HEK293 (cell line): ENCODE measurements around the gene KLF16.

ENCODE experiments used
- CTCF ChIP-seq: fragments of 450-650 bp; formaldehyde crosslinking; IDR thresholded peaks from 2 replicates; pipeline ENCODE4 v1.5.1; 2016; ENCODE audit warnings: missing biosample characterization, missing genetic modification characterization
- MEIS1 ChIP-seq: sonication (generic); formaldehyde crosslinking; IDR thresholded peaks from 2 replicates; pipeline ENCODE4 v1.8.1; 2022; ENCODE audit warnings: missing genetic modification reagents, mild to moderate bottlenecking, borderline replicate concordance
- MZF1 ChIP-seq: fragments of 450-650 bp; formaldehyde crosslinking; IDR thresholded peaks from 2 replicates; pipeline ENCODE4 v1.5.1; 2017; ENCODE audit warnings: missing biosample characterization, missing genetic modification characterization, borderline replicate concordance
- SP2 ChIP-seq: fragments of 450-650 bp; formaldehyde crosslinking; IDR thresholded peaks from 2 replicates; pipeline ENCODE4 v1.5.1; 2016; ENCODE audit warnings: missing biosample characterization, missing genetic modification characterization
- ZFP3 ChIP-seq: fragments of 450-650 bp; formaldehyde crosslinking; IDR thresholded peaks from 2 replicates; pipeline ENCODE4 v1.5.1; 2016; ENCODE audit warnings: low read depth, missing biosample characterization, missing genetic modification characterization
- ZNF274 ChIP-seq, 2 experiments: fragments of 200-500 bp in 1 of 2; fragments of 450-650 bp in 1 of 2; sonication (Bioruptor generic) in 1 of 2; formaldehyde crosslinking in 1 of 2; IDR thresholded peaks; 2 replicates each; pipeline versions ENCODE4 v1.5.1 to v1.6.1; 2014 to 2016; ENCODE audit warnings: borderline replicate concordance in 1 of 2, inconsistent platforms in 1 of 2, low read length in 1 of 2, missing biosample characterization in 1 of 2, missing genetic modification characterization in 1 of 2
- ZNF488 ChIP-seq: fragments of 450-650 bp; formaldehyde crosslinking; IDR thresholded peaks from 2 replicates; pipeline ENCODE4 v1.5.1; 2016; ENCODE audit warnings: missing biosample characterization, missing genetic modification characterization
- ZNF510 ChIP-seq: fragments of 450-650 bp; formaldehyde crosslinking; IDR thresholded peaks from 2 replicates; pipeline ENCODE4 v1.5.1; 2018; ENCODE audit warnings: mild to moderate bottlenecking, missing genetic modification characterization, missing biosample characterization; ENCODE audit not compliant: insufficient replicate concordance

GRCh38 chr19:1857648-1858326 is 5.6 kb downstream of the KLF16 start:
- TF ChIP-seq ZFP3 (tag by site-specific recombination), result no peak
- no peak for TF ChIP-seq CTCF (tag by site-specific recombination)
- TF ChIP-seq ZNF488 (tag by site-specific recombination), result no peak
- TF ChIP-seq ZNF510, result no peak
- no peak for TF ChIP-seq MEIS1
- TF ChIP-seq MZF1, result no peak
- no peak; the same call in 1 of the 2 replicates for TF ChIP-seq SP2 (tag by site-specific recombination)
- no peak for TF ChIP-seq ZNF274 (IDR thresholded peaks at IDR 0.05; ENCODE audit: low read length)
- TF ChIP-seq ZNF274 (tag by site-specific recombination; IDR thresholded peaks at IDR 0.05; ENCODE audit: borderline replicate concordance), result no peak
